CD4-positive, alpha-beta T cell (primary cell): Measurements from ENCODE around the gene GSTP1. TPM values are rescaled to one million over a fixed set of nuclear protein-coding genes. Genes with fewer than 3 reads are reported as not detected.

Source experiments
- ATAC-seq: fragments of 200-7000 bp; cut with Tn5 transposase; one replicate; pipeline ENCODE4 v1.10.0; 2022; ENCODE audit warnings: mild to moderate bottlenecking; ENCODE audit not compliant: poor library complexity
- CTCF ChIA-PET: fragments of 350-600 bp; sonication (Branson Sonifier 250); formaldehyde crosslinking; loops from one replicate; lab custom pipeline; 2021; ENCODE audit warnings: antibody characterized with exemption, inconsistent platforms; lab: Charles Lee
- POLR2A ChIA-PET: fragments of 350-600 bp; sonication (Branson Sonifier 250); formaldehyde crosslinking; loops from one replicate; lab custom pipeline; 2021; ENCODE audit warnings: antibody characterized with exemption, inconsistent platforms; lab: Charles Lee
- DNase-seq, 14 experiments: peaks; one replicate each; pipeline ENCODE4 v3.0.0-alpha.2; 2013 to 2020; ENCODE audit warnings: mixed read lengths in 2 of 14
- H3K27ac ChIP-seq, 2 donors: one replicate each; pipeline versions ENCODE4 v1.5.1 to v1.7.0; 2013; ENCODE audit warnings: low read length in 2 of 2, low read depth in 1 of 2, mild to moderate bottlenecking in 1 of 2
- H3K27me3 ChIP-seq, 2 experiments: 1 replicate in 1 of 2; 2 replicates in 1 of 2; pipeline versions ENCODE4 v1.6.1 to v1.7.0; 2013; ENCODE audit warnings: low read length in 2 of 2, control low read depth in 1 of 2, mild to moderate bottlenecking in 1 of 2, moderate library complexity in 1 of 2; ENCODE audit not compliant: insufficient read depth in 2 of 2, control insufficient read depth in 1 of 2
- H3K36me3 ChIP-seq: one replicate; pipeline ENCODE4 v1.6.1; 2013; ENCODE audit warnings: low read length, control low read depth; ENCODE audit not compliant: insufficient read depth
- H3K4me1 ChIP-seq: one replicate; pipeline ENCODE4 v1.6.1; 2013; ENCODE audit warnings: low read length, control low read depth; ENCODE audit not compliant: insufficient read depth
- H3K4me3 ChIP-seq: one replicate; pipeline ENCODE4 v1.5.1; 2013; ENCODE audit warnings: mild to moderate bottlenecking, low read length, moderate library complexity
- H3K9me3 ChIP-seq, 2 experiments: 1 replicate in 1 of 2; 2 replicates in 1 of 2; pipeline versions ENCODE4 v1.6.1 to v1.7.0; 2013; ENCODE audit warnings: low read length in 2 of 2, mild to moderate bottlenecking in 2 of 2, control low read depth in 1 of 2, moderate library complexity in 1 of 2; ENCODE audit not compliant: control insufficient read depth in 1 of 2, insufficient read depth in 1 of 2
- H3K27ac Mint-ChIP-seq: one replicate; pipeline ENCODE4 v1.8.0; 2020; ENCODE audit warnings: mixed read lengths
- H3K27me3 Mint-ChIP-seq: one replicate; pipeline ENCODE4 v1.8.0; 2021; ENCODE audit warnings: mixed read lengths
- H3K36me3 Mint-ChIP-seq: one replicate; pipeline ENCODE4 v1.8.0; 2021; ENCODE audit warnings: low read depth, mixed read lengths
- H3K4me1 Mint-ChIP-seq: one replicate; pipeline ENCODE4 v1.8.0; 2021; ENCODE audit warnings: low read depth, mixed read lengths
- H3K4me3 Mint-ChIP-seq: one replicate; pipeline ENCODE4 v1.8.0; 2020; ENCODE audit warnings: mild to moderate bottlenecking, mixed read lengths
- H3K9me3 Mint-ChIP-seq: one replicate; pipeline ENCODE4 v1.8.0; 2020; ENCODE audit warnings: mixed read lengths
- intact Hi-C, 2 experiments: fragments of 100-400 bp; cut with DNase I in 1 of 2; cut with micrococcal nuclease in 1 of 2; formaldehyde crosslinking; loops; one replicate each; pipeline versions ENCODE4 v1.15.1 to v1.9.0; 2023 to 2025; cut with DNase I, micrococcal nuclease
- total RNA-seq, 174 experiments: library from RNA in 2 of 174; stranded (reverse) in 2 of 174; gene quantifications; one replicate each; pipeline ENCODE4 v1.2.3 and lab custom pipeline; 2021 to 2026
- TF ChIP-seq, protein P1 (sequence below): fragments of 200-600 bp; IDR thresholded peaks from one replicate; pipeline ENCODE4 v1.8.0; 2022; ENCODE audit warnings: antibody characterized with exemption, mild to moderate bottlenecking

GSTP1 gene
- total RNA-seq, 2 experiments from 2014 or later, result 60.1 to 62.8 TPM

DNA sequence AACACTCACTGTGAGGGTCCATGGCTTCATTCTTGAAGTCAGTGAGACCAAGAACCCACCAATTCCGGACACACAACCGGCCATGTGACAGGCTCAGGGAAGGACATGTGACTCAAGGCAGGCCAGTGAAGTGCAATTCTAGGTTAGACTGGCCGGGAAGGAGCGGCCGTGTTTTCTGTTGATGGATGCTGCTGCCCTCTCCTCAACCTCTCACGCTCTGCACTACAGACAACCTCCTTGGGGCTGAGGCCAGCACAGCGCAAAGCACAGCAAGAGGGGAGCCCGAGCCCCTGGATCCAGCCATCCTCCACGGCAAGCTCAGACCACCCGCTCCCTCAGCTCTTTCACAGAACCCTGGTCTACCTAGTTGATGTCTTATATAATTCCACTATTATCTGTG is 43.4 kb downstream of the GSTP1 start:
- intact Hi-C loops, result no loop called here

DNA sequence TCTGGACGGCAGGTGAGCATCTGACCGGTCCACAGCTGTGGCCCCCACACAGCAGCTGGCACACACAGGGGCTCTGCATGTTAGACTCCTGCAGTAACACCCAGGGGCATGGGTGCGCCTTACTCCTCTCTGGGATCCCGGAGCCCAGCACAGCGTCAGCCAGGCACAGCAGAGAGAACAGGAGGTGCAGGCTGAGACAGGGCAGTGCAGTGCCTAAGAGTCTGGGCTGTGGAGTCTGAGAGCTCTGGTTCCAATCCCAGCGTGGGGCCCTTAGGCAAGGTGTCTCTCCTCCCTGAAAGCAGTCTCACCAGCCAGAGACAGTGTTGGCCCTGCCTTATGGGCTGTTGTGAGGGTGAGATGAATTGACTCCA is 43.8 kb downstream of the GSTP1 start:
- intact Hi-C loops, result no loop called here
- Mint-ChIP-seq H3K27me3 (no peaks in the 10 kb centered on the region), H3K4me1 (peaks cover 6% of the 10 kb centered on the region), H3K4me3 (peak overlapping the region; percentile 66), H3K9me3 (no peaks in the 10 kb centered on the region), H3K27ac (no peak overlapping the region), H3K36me3 (no peaks in the 10 kb centered on the region)
- Histone ChIP-seq H3K9me3 (no peaks in the 10 kb centered on the region), H3K27ac (no peak overlapping the region), H3K4me3 (no peak overlapping the region), H3K4me1 (peaks cover 22% of the 10 kb centered on the region), H3K36me3 (no peaks in the 10 kb centered on the region), H3K27me3 (no peaks in the 10 kb centered on the region)
- no peak for DNase-seq
- ChIA-PET POLR2A (interaction anchor here (3.8 to 4.5 kb wide), 2 partner anchors 23 to 44 kb away, joined by 16 to 51 read pairs; partner anchors contain the start of genes ACY3 and GSTP1), CTCF (no interaction called here)
- TF ChIP-seq, protein P1, sequence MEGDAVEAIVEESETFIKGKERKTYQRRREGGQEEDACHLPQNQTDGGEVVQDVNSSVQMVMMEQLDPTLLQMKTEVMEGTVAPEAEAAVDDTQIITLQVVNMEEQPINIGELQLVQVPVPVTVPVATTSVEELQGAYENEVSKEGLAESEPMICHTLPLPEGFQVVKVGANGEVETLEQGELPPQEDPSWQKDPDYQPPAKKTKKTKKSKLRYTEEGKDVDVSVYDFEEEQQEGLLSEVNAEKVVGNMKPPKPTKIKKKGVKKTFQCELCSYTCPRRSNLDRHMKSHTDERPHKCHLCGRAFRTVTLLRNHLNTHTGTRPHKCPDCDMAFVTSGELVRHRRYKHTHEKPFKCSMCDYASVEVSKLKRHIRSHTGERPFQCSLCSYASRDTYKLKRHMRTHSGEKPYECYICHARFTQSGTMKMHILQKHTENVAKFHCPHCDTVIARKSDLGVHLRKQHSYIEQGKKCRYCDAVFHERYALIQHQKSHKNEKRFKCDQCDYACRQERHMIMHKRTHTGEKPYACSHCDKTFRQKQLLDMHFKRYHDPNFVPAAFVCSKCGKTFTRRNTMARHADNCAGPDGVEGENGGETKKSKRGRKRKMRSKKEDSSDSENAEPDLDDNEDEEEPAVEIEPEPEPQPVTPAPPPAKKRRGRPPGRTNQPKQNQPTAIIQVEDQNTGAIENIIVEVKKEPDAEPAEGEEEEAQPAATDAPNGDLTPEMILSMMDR, result no peak
- no peak for ATAC-seq

More for the DNA sequence above, 43.4 kb downstream of the GSTP1 start:
- no peak overlapping the region for H3K4me3 ChIP-seq
- no peaks in the 10 kb centered on the region for H3K9me3 ChIP-seq
- no peaks in the 10 kb centered on the region for H3K27me3 ChIP-seq
- DNase-seq (peak in 1 of 14 experiments; percentile 13), ATAC-seq (no peak)
- H3K27ac Mint-ChIP-seq, result no peak overlapping the region
- TF ChIP-seq, protein P1, result no peak
- no peak overlapping the region for H3K27ac ChIP-seq
- H3K36me3 Mint-ChIP-seq, result no peaks in the 10 kb centered on the region
- no peaks in the 10 kb centered on the region for H3K9me3 Mint-ChIP-seq
- H3K36me3 ChIP-seq, result no peaks in the 10 kb centered on the region
- H3K4me1 ChIP-seq, result peaks cover 22% of the 10 kb centered on the region
- ChIA-PET POLR2A (no interaction called here), CTCF (no interaction called here)
- peak overlapping the region; percentile 66 for H3K4me3 Mint-ChIP-seq
- H3K27me3 Mint-ChIP-seq, result no peaks in the 10 kb centered on the region
- peaks cover 6% of the 10 kb centered on the region for H3K4me1 Mint-ChIP-seq

DNA sequence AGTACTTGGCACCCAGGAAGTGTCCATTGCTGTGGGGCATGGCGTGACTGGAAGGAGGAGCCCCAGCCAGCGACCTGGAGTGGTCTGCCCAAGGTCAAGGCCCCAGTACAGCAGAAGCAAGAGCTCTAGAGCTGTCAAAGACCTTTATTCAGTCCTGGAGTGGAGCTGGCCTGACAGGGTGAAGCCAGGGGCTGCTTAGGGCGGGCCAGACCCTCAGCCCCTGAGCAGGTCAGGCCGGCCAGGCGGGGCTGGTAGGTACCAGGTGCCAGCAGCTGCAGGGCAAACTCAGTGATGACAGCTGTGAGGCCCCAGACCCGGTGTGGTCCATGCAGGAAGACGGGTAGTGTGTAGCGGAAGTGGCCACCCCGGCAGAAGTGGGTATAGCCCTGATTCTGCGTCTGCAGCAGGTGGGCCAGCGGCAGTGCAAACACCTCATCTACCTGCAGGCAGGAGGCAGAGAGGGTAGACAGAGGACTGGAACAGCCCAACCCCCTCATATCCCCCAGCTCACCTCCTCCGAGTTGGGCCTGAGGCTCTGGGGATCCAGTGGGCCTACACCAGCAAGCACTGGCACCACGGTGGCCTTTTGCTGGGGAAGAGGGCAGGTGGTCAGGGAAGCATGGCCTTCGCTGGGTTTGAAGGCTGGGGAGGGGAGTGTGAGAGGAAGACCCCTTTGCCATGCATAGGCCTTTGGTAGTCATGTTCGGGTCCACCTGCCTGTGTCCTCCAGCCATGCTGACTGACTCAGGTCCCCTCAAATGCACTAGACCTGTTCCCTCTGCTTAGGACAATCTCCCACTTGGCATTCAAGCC is 44.4 kb downstream of the GSTP1 start:
- DNase-seq (peak in 3 of 14 experiments; percentile 2 to 33 (median 31)), ATAC-seq (no peak)
- Mint-ChIP-seq H3K9me3 (no peaks in the 10 kb centered on the region), H3K4me1 (peaks cover 6% of the 10 kb centered on the region), H3K36me3 (no peaks in the 10 kb centered on the region), H3K27ac (no peak overlapping the region), H3K27me3 (no peaks in the 10 kb centered on the region), H3K4me3 (peak overlapping the region; percentile 56)
- Histone ChIP-seq H3K27ac (no peak overlapping the region), H3K36me3 (no peaks in the 10 kb centered on the region), H3K4me3 (no peak overlapping the region), H3K4me1 (peaks cover 22% of the 10 kb centered on the region), H3K9me3 (no peaks in the 10 kb centered on the region), H3K27me3 (no peaks in the 10 kb centered on the region)
- ChIA-PET POLR2A (interaction anchor here (2.6 to 4.5 kb wide), 4 partner anchors 14 to 45 kb away, joined by 16 to 51 read pairs (median 30); partner anchors contain the start of genes ACY3 and GSTP1), CTCF (interaction anchor here (1.6 to 3.7 kb wide), 6 partner anchors 11 to 31 kb away, joined by 7 to 38 read pairs (median 12); partner anchors contain the start of genes ACY3 and TBX10)
- TF ChIP-seq, protein P1, result no peak
- intact Hi-C loops, result no loop called here
